PC-9 (cell line): ENCODE data around the gene C4orf54. TPM values are rescaled to one million over a fixed set of nuclear protein-coding genes. Genes with fewer than 3 reads are reported as not detected.

Experiments
- Bru-seq: library from RNA; stranded (reverse); fragments of 400-500 nt; gene quantifications from one replicate; lab custom pipeline; 2021; lab: Mats Ljungman, UMichigan
- BruChase-seq, 2 experiments: library from RNA; stranded (reverse); fragments of 400-500 nt; gene quantifications; one replicate each; lab custom pipeline; 2021; lab: Mats Ljungman, UMichigan
- BruUV-seq: library from RNA; stranded (reverse); fragments of 400-500 nt; replicated peaks from 2 replicates; lab custom pipeline; 2021; lab: Mats Ljungman, UMichigan
- CTCF ChIA-PET: fragments of 300-600 bp; sonication (Branson Sonifier 250); formaldehyde crosslinking; loops from one replicate; lab custom pipeline; 2022; ENCODE audit warnings: antibody characterized with exemption; lab: Charles Lee
- POLR2A ChIA-PET: fragments of 300-600 bp; sonication (Branson Sonifier 250); formaldehyde crosslinking; loops from one replicate; lab custom pipeline; 2022; ENCODE audit warnings: antibody characterized with exemption; ENCODE audit not compliant: unreplicated experiment; lab: Charles Lee
- DNase-seq, 2 experiments: peaks; one replicate each; pipeline versions ENCODE4 v3.0.0 to v3.0.0-alpha.2; 2015 to 2022; ENCODE audit warnings: mixed read lengths in 1 of 2
- H2AFZ ChIP-seq: fragments of 200-600 bp; sonication (generic); 2 replicates; pipeline ENCODE4 v1.8.1; 2017; ENCODE audit warnings: antibody characterized with exemption
- H3F3A ChIP-seq: fragments of 200-600 bp; sonication (generic); 2 replicates; pipeline ENCODE4 v1.8.1; 2017; ENCODE audit warnings: antibody characterized with exemption, mild to moderate bottlenecking, low read depth; ENCODE audit not compliant: insufficient read depth
- H3K27ac ChIP-seq: fragments of 200-600 bp; sonication (generic); 2 replicates; pipeline ENCODE4 v1.6.1; 2016; ENCODE audit warnings: mixed run types
- H3K27me3 ChIP-seq: fragments of 200-600 bp; sonication (generic); 2 replicates; pipeline ENCODE4 v1.6.1; 2016; ENCODE audit warnings: low read depth, mixed run types; ENCODE audit not compliant: insufficient read depth
- H3K36me3 ChIP-seq: fragments of 200-600 bp; sonication (generic); 2 replicates; pipeline ENCODE4 v1.6.1; 2016; ENCODE audit warnings: low read depth, mixed run types
- H3K4me1 ChIP-seq: fragments of 200-600 bp; sonication (generic); replicated peaks from 2 replicates; pipeline ENCODE4 v1.6.1; 2016; ENCODE audit warnings: mixed run types; ENCODE audit not compliant: insufficient read depth
- H3K4me2 ChIP-seq: fragments of 200-600 bp; sonication (generic); 2 replicates; pipeline ENCODE4 v1.6.1; 2017; ENCODE audit warnings: mixed run types
- H3K4me3 ChIP-seq: fragments of 200-600 bp; sonication (generic); 2 replicates; pipeline ENCODE4 v1.6.1; 2016; ENCODE audit warnings: mixed run types
- H3K79me2 ChIP-seq: fragments of 200-600 bp; sonication (generic); 2 replicates; pipeline ENCODE4 v1.6.1; 2017; ENCODE audit warnings: low read depth, mixed run types
- H3K9me2 ChIP-seq: fragments of 200-600 bp; sonication (generic); 2 replicates; pipeline ENCODE4 v1.8.1; 2017; ENCODE audit warnings: mild to moderate bottlenecking; ENCODE audit not compliant: insufficient read depth
- H3K9me3 ChIP-seq: fragments of 200-600 bp; sonication (generic); 2 replicates; pipeline ENCODE4 v1.8.1; 2016; ENCODE audit warnings: low read depth; ENCODE audit not compliant: insufficient read depth
- H4K20me1 ChIP-seq: fragments of 200-600 bp; sonication (generic); 2 replicates; pipeline ENCODE4 v1.8.1; 2017; ENCODE audit not compliant: insufficient read depth
- CTCF ChIP-seq: fragments of 200-600 bp; sonication (generic); conservative IDR thresholded peaks from 2 replicates; pipeline ENCODE4 v1.6.1; 2017; ENCODE audit warnings: mixed run types, antibody characterized with exemption, mild to moderate bottlenecking, moderate library complexity
- EZH2 ChIP-seq: fragments of 200-600 bp; sonication (generic); IDR thresholded peaks from 2 replicates; pipeline ENCODE4 v1.8.0; 2017; ENCODE audit warnings: antibody characterized with exemption, low read depth
- intact Hi-C: fragments of 100-400 bp; cut with micrococcal nuclease; formaldehyde crosslinking; loops from one replicate; pipeline ENCODE4 v1.10.0; 2022; ENCODE audit not compliant: unreplicated experiment
- long read RNA-seq: library from polyadenylated mRNA; stranded (forward); transcript quantifications from one replicate; pipeline ENCODE4 v2.0.0, GENCODE V29; 2022
- total RNA-seq: library from RNA; stranded (reverse); gene quantifications from 2 replicates; pipeline ENCODE4 v1.2.3, GENCODE V29; 2021

Gene C4orf54
- 0.22 and 0.23 TPM in 2 replicates for total RNA-seq
- percentile 16 among the genes with signal in this experiment for Bru-seq, nascent RNA
- BruChase-seq, experiment 1, labeled RNA remaining after a 2-hour chase = percentile 47 among the genes with signal in this experiment
- percentile 45 among the genes with signal in this experiment for BruChase-seq, experiment 2, labeled RNA remaining after a 6-hour chase
- long read RNA-seq, full-length matches to known transcripts = 1 of 1 reads
- long read RNA-seq, partial matches to known transcripts = 0 of 1 reads
- long read RNA-seq, other reads (novel, unspliced or antisense) = 0 of 1 reads

GRCh38 chr4:99657798-99658197 is at the start of gene C4orf54:
Gene C4orf54, minus strand, starts transcription at chr4:99657828. Its CDS starts 3,180 bp downstream, at chr4:99654648.
- H4K20me1 ChIP-seq = no peaks in the 10 kb centered on the region
- H3K27ac ChIP-seq = peak within 1 kb of the TSS; percentile 75
- BruUV-seq = no TSS peak
- H3K4me3 ChIP-seq = no peak within 1 kb of the TSS
- no peaks in the 10 kb centered on the region for H3K36me3 ChIP-seq
- peak within 1 kb of the TSS; percentile 43 for H3K4me2 ChIP-seq
- no peaks in the 10 kb centered on the region for H3K27me3 ChIP-seq
- ChIA-PET CTCF (no interaction called here), POLR2A (no interaction called here)
- no peaks in the 10 kb centered on the region for H3K79me2 ChIP-seq
- peak in 1 of 2 experiments; percentile 98 for DNase-seq
- H2AFZ ChIP-seq = no peak within 1 kb of the TSS
- intact Hi-C loops = loop anchor here (5.0 kb wide), 2 partner anchors 65 to 160 kb away; partner anchors contain the start of gene DAPP1
- no peaks in the 10 kb centered on the region for H3K9me2 ChIP-seq
- H3K4me1 ChIP-seq = peaks cover 42% of the 10 kb centered on the region
- TF ChIP-seq CTCF = no peak
- TF ChIP-seq EZH2 = no peak
- H3K9me3 ChIP-seq = peaks cover 4% of the 10 kb centered on the region; the same call in 1 of the 2 replicates
- peaks cover 16% of the 10 kb centered on the region for H3F3A ChIP-seq

- Histone ChIP-seq H3K27me3 (no peaks in the 10 kb centered on the region), H3K4me3 (no peak overlapping the region), H3K9me2 (no peaks in the 10 kb centered on the region), H3F3A (peaks cover 9% of the 10 kb centered on the region), H3K27ac (no peak overlapping the region), H2AFZ (no peak overlapping the region), H3K36me3 (no peaks in the 10 kb centered on the region), H3K4me2 (no peak overlapping the region), H4K20me1 (no peaks in the 10 kb centered on the region), H3K9me3 (no peaks in the 10 kb centered on the region), H3K79me2 (no peaks in the 10 kb centered on the region), H3K4me1 (peaks cover 12% of the 10 kb centered on the region)
- ChIA-PET POLR2A (no interaction called here), CTCF (no interaction called here)
- TF ChIP-seq CTCF (no peak), EZH2 (no peak)
- DNase-seq = no peak
- BruUV-seq = no TSS peak
- intact Hi-C loops = no loop called here
Measured at GRCh38 chr4:99705891-99706290, 48.3 kb upstream of the C4orf54 start.

- no TSS peak for BruUV-seq
- intact Hi-C loops = no loop called here
Measured at GRCh38 chr4:99696801-99697200, 39.2 kb upstream of the C4orf54 start.

More at GRCh38 chr4:99696801-99697200, 39.2 kb upstream of the C4orf54 start:
- DNase-seq = no peak
- no peaks in the 10 kb centered on the region for H3K27me3 ChIP-seq
- H3K36me3 ChIP-seq = no peaks in the 10 kb centered on the region
- TF ChIP-seq CTCF (no peak), EZH2 (no peak)
- H2AFZ ChIP-seq = no peak overlapping the region
- ChIA-PET POLR2A (no interaction called here), CTCF (no interaction called here)
- no peaks in the 10 kb centered on the region for H3K9me3 ChIP-seq
- H3K4me3 ChIP-seq = no peak overlapping the region
- H4K20me1 ChIP-seq = no peaks in the 10 kb centered on the region
- H3K79me2 ChIP-seq = no peaks in the 10 kb centered on the region
- H3K9me2 ChIP-seq = no peaks in the 10 kb centered on the region
- H3K4me2 ChIP-seq = no peak overlapping the region
- no peak overlapping the region for H3K27ac ChIP-seq
- H3F3A ChIP-seq = no peaks in the 10 kb centered on the region
- no peaks in the 10 kb centered on the region for H3K4me1 ChIP-seq
